ENCODE measurements around the gene PRUNE2.
"Not testable (repeated sequence)": the region's sequence is repeated elsewhere in the genome, so short reads cannot be mapped to it uniquely, and the experiment has no call there.

The PRUNE2 gene

GRCh38 chr9:76690973-76691370 lies 214.9 kb downstream of the PRUNE2 start:
- ATAC-seq (ENCODE audit: low read depth) = no peak
- no peak for DNase-seq (ENCODE audit: low spot score in 2 of 2)
- peaks cover 6% of the 10 kb centered on the region for H3K4me1 Mint-ChIP-seq
- H3K27me3 Mint-ChIP-seq = peaks cover 18% of the 10 kb centered on the region
- no peaks in the 10 kb centered on the region for H3K36me3 Mint-ChIP-seq
- H3K4me3 Mint-ChIP-seq = no peak overlapping the region
- no peak overlapping the region for H3K27ac Mint-ChIP-seq
- H3K9me3 Mint-ChIP-seq = peaks cover 1% of the 10 kb centered on the region

GRCh38 chr9:76690246-76690972 lies 215.5 kb downstream of the PRUNE2 start:
- DNase-seq (ENCODE audit: low spot score in 2 of 2) (no peak), ATAC-seq (ENCODE audit: low read depth) (no peak)
- no peak overlapping the region for H3K27ac Mint-ChIP-seq
- H3K36me3 Mint-ChIP-seq = no peaks in the 10 kb centered on the region
- peaks cover 15% of the 10 kb centered on the region for H3K27me3 Mint-ChIP-seq
- H3K4me3 Mint-ChIP-seq = no peak overlapping the region
- H3K9me3 Mint-ChIP-seq = peaks cover 1% of the 10 kb centered on the region
- H3K4me1 Mint-ChIP-seq = peaks cover 6% of the 10 kb centered on the region

GRCh38 chr9:76688471-76689238 lies 217.3 kb downstream of the PRUNE2 start:
- no peak for ATAC-seq (ENCODE audit: low read depth)
- no peak overlapping the region for H3K27ac Mint-ChIP-seq

GRCh38 chr9:76687861-76688391 lies 218.0 kb downstream of the PRUNE2 start:
- Mint-ChIP-seq H3K4me1 (peaks cover 6% of the 10 kb centered on the region), H3K36me3 (no peaks in the 10 kb centered on the region), H3K27me3 (peaks cover 11% of the 10 kb centered on the region), H3K27ac (no peak overlapping the region), H3K9me3 (peaks cover 1% of the 10 kb centered on the region), H3K4me3 (no peak overlapping the region)
- DNase-seq (ENCODE audit: low spot score in 2 of 2) (no peak), ATAC-seq (ENCODE audit: low read depth) (no peak)

More at GRCh38 chr9:76688471-76689238, 217.3 kb downstream of the PRUNE2 start:
- Mint-ChIP-seq H3K4me3 (no peak overlapping the region), H3K4me1 (peaks cover 6% of the 10 kb centered on the region), H3K9me3 (peaks cover 1% of the 10 kb centered on the region), H3K36me3 (no peaks in the 10 kb centered on the region), H3K27me3 (peaks cover 11% of the 10 kb centered on the region)
- DNase-seq (ENCODE audit: low spot score in 2 of 2) = no peak

- Mint-ChIP-seq H3K36me3 (no peaks in the 10 kb centered on the region), H3K9me3 (peaks cover 1% of the 10 kb centered on the region), H3K4me1 (peaks cover 2% of the 10 kb centered on the region), H3K27ac (no peak overlapping the region), H3K4me3 (no peak overlapping the region), H3K27me3 (peaks cover 6% of the 10 kb centered on the region)
- ATAC-seq (ENCODE audit: low read depth) = no peak
- no peak for DNase-seq (ENCODE audit: low spot score in 2 of 2)
Measured at GRCh38 chr9:76686756-76687155, 219.2 kb downstream of the PRUNE2 start.

GRCh38 chr9:76684213-76684612 lies 221.7 kb downstream of the PRUNE2 start:
- H3K9me3 Mint-ChIP-seq = peaks cover 7% of the 10 kb centered on the region
- no peak for DNase-seq (ENCODE audit: low spot score in 2 of 2)
- H3K4me1 Mint-ChIP-seq = no peaks in the 10 kb centered on the region

GRCh38 chr9:76681556-76681955 lies 224.4 kb downstream of the PRUNE2 start:
- no peak for ATAC-seq (ENCODE audit: low read depth)

More at GRCh38 chr9:76684213-76684612, 221.7 kb downstream of the PRUNE2 start:
- no peak for ATAC-seq (ENCODE audit: low read depth)
- Mint-ChIP-seq H3K27ac (no peak overlapping the region), H3K36me3 (no peaks in the 10 kb centered on the region), H3K4me3 (no peak overlapping the region), H3K27me3 (peaks cover 4% of the 10 kb centered on the region)

GRCh38 chr9:76680716-76681425 lies 225.0 kb downstream of the PRUNE2 start:
- DNase-seq (ENCODE audit: low spot score in 2 of 2) (no peak), ATAC-seq (ENCODE audit: low read depth) (no peak)
- Mint-ChIP-seq H3K4me1 (no peaks in the 10 kb centered on the region), H3K27ac (no peak overlapping the region), H3K27me3 (no peaks in the 10 kb centered on the region), H3K9me3 (peaks cover 6% of the 10 kb centered on the region), H3K4me3 (no peak overlapping the region), H3K36me3 (no peaks in the 10 kb centered on the region)

More at GRCh38 chr9:76681556-76681955, 224.4 kb downstream of the PRUNE2 start:
- Mint-ChIP-seq H3K27ac (no peak overlapping the region), H3K4me1 (no peaks in the 10 kb centered on the region), H3K27me3 (no peaks in the 10 kb centered on the region), H3K36me3 (no peaks in the 10 kb centered on the region), H3K4me3 (no peak overlapping the region), H3K9me3 (peaks cover 6% of the 10 kb centered on the region)
- no peak for DNase-seq (ENCODE audit: low spot score in 2 of 2)

GRCh38 chr9:76677481-76678055 lies 228.3 kb downstream of the PRUNE2 start:
- H3K27me3 Mint-ChIP-seq = no peaks in the 10 kb centered on the region
- no peak for DNase-seq (ENCODE audit: low spot score in 2 of 2)
- no peak overlapping the region for H3K4me3 Mint-ChIP-seq
- no peaks in the 10 kb centered on the region for H3K36me3 Mint-ChIP-seq
- ATAC-seq (ENCODE audit: low read depth) = no peak
- peaks cover 6% of the 10 kb centered on the region for H3K9me3 Mint-ChIP-seq
- H3K4me1 Mint-ChIP-seq = no peaks in the 10 kb centered on the region
- no peak overlapping the region for H3K27ac Mint-ChIP-seq

- Mint-ChIP-seq H3K9me3 (peaks cover 6% of the 10 kb centered on the region), H3K27me3 (no peaks in the 10 kb centered on the region), H3K4me3 (no peak overlapping the region), H3K4me1 (no peaks in the 10 kb centered on the region), H3K36me3 (no peaks in the 10 kb centered on the region), H3K27ac (no peak overlapping the region)
- DNase-seq (ENCODE audit: low spot score in 2 of 2) = no peak
- ATAC-seq (ENCODE audit: low read depth) = no peak
Measured at GRCh38 chr9:76676857-76677256, 229.1 kb downstream of the PRUNE2 start.

GRCh38 chr9:76667521-76667957 lies 238.4 kb downstream of the PRUNE2 start:
- H3K27me3 Mint-ChIP-seq = peaks cover 12% of the 10 kb centered on the region

GRCh38 chr9:76665966-76666365 lies 239.9 kb downstream of the PRUNE2 start:
- not testable (repeated sequence) for DNase-seq (ENCODE audit: low spot score in 2 of 2); H3K36me3 Mint-ChIP-seq; H3K27ac Mint-ChIP-seq; H3K4me1 Mint-ChIP-seq; ATAC-seq (ENCODE audit: low read depth); H3K4me3 Mint-ChIP-seq; H3K9me3 Mint-ChIP-seq
- H3K27me3 Mint-ChIP-seq = peaks cover 12% of the 10 kb centered on the region

More at GRCh38 chr9:76667521-76667957, 238.4 kb downstream of the PRUNE2 start:
- Mint-ChIP-seq H3K27ac (no peak overlapping the region), H3K4me3 (no peak overlapping the region), H3K4me1 (no peaks in the 10 kb centered on the region), H3K36me3 (no peaks in the 10 kb centered on the region), H3K9me3 (no peaks in the 10 kb centered on the region)
- ATAC-seq (ENCODE audit: low read depth) (no peak), DNase-seq (ENCODE audit: low spot score in 2 of 2) (no peak)

GRCh38 chr9:76665458-76665857 lies 240.5 kb downstream of the PRUNE2 start:
- ATAC-seq (ENCODE audit: low read depth) = no peak
- H3K27ac Mint-ChIP-seq = no peak overlapping the region
- H3K27me3 Mint-ChIP-seq = peaks cover 12% of the 10 kb centered on the region

More at GRCh38 chr9:76665458-76665857, 240.5 kb downstream of the PRUNE2 start:
- Mint-ChIP-seq H3K4me3 (no peak overlapping the region), H3K36me3 (no peaks in the 10 kb centered on the region), H3K9me3 (no peaks in the 10 kb centered on the region), H3K4me1 (no peaks in the 10 kb centered on the region)
- no peak for DNase-seq (ENCODE audit: low spot score in 2 of 2)

Measured in memory B cell (primary cell).